Spleen (tissue), 11 donors: ENCODE measurements around the gene CIRBP. TPM values are rescaled to one million over a fixed set of nuclear protein-coding genes. Genes with fewer than 3 reads are reported as not detected.

Experiments
- DNase-seq: peaks from one replicate; pipeline ENCODE4 v3.0.0-alpha.2; 2020
- H3K27ac ChIP-seq, 8 donors: fragments of 200-600 bp; sonication (generic) in 7 of 8; 1 replicate in 4 of 8; 2 replicates in 4 of 8; pipeline versions ENCODE4 v1.5.0 to v1.8.0; 2016 to 2021; ENCODE audit warnings: inconsistent platforms in 4 of 8, mild to moderate bottlenecking in 4 of 8, moderate library complexity in 1 of 8
- H3K27me3 ChIP-seq, 7 donors: fragments of 200-600 bp; sonication (generic) in 6 of 7; replicated peaks in 1 of 7; 1 replicate in 4 of 7; 2 replicates in 3 of 7; pipeline versions ENCODE4 v1.5.0 to v1.8.0; 2016 to 2021; ENCODE audit warnings: inconsistent platforms in 3 of 7, mild to moderate bottlenecking in 1 of 7
- H3K36me3 ChIP-seq, 6 donors: fragments of 200-600 bp; sonication (generic) in 5 of 6; 1 replicate in 4 of 6; 2 replicates in 2 of 6; pipeline versions ENCODE4 v1.5.0 to v1.8.0; 2016 to 2021; ENCODE audit warnings: inconsistent platforms in 2 of 6
- H3K4me1 ChIP-seq, 6 donors: fragments of 200-600 bp; sonication (generic) in 5 of 6; 1 replicate in 3 of 6; 2 replicates in 3 of 6; pipeline versions ENCODE4 v1.5.0 to v1.8.0; 2016 to 2021; ENCODE audit warnings: inconsistent platforms in 3 of 6
- H3K4me3 ChIP-seq, 8 donors: fragments of 200-600 bp; sonication (generic) in 7 of 8; 1 replicate in 4 of 8; 2 replicates in 4 of 8; pipeline versions ENCODE4 v1.5.0 to v1.8.0; 2016 to 2021; ENCODE audit warnings: inconsistent platforms in 4 of 8, mild to moderate bottlenecking in 4 of 8, moderate library complexity in 2 of 8
- H3K9me3 ChIP-seq, 8 donors: fragments of 200-600 bp; sonication (generic) in 7 of 8; 1 replicate in 4 of 8; 2 replicates in 4 of 8; pipeline versions ENCODE4 v1.5.0 to v1.8.0; 2016 to 2021; ENCODE audit warnings: inconsistent platforms in 4 of 8
- CTCF ChIP-seq, 11 experiments: fragments of 200-600 bp in 7 of 11; fragments of 450-650 bp in 4 of 11; sonication (generic) in 4 of 11; IDR thresholded peaks in 8 of 11; conservative IDR thresholded peaks in 3 of 11; 1 replicate in 7 of 11; 2 replicates in 4 of 11; pipeline versions ENCODE4 v1.4.0 to v1.8.0; 2016 to 2021; ENCODE audit warnings: antibody characterized with exemption in 11 of 11, inconsistent platforms in 4 of 11, mild to moderate bottlenecking in 1 of 11
- POLR2A ChIP-seq, 3 donors: fragments of 450-650 bp; IDR thresholded peaks; one replicate each; pipeline ENCODE4 v1.5.1; 2017; ENCODE audit warnings: antibody characterized with exemption in 3 of 3, mild to moderate bottlenecking in 1 of 3
- POLR2AphosphoS5 ChIP-seq, 3 donors: sonication (generic); formaldehyde crosslinking; IDR thresholded peaks; one replicate each; pipeline ENCODE4 v1.5.1; 2017; ENCODE audit warnings: antibody characterized with exemption in 3 of 3
- WGBS, 5 donors: extraction: QIAGEN DNeasy Blood & Tissue Kit in 3 of 5; methylation state at CpG; one replicate each; pipeline versions ENCODE4 v1.1.5 to v1.1.7; 2013 to 2018; 5-methylcytosine and 5-hydroxymethylcytosine counted together
- intact Hi-C: fragments of 100-400 bp; cut with DNase I; formaldehyde crosslinking; loops from one replicate; pipeline ENCODE4 v1.15.0; 2023; ENCODE audit warnings: low total_unique reads
- polyA plus RNA-seq, 3 donors: library from polyadenylated mRNA; stranded (reverse); fragments of 200-250 nt; gene quantifications; one replicate each; pipeline ENCODE4 v1.2.1, GENCODE V29; 2013
- total RNA-seq, 7 donors: library from RNA; depleted of rRNA in 3 of 7; stranded (reverse); fragments of >200 nt in 3 of 7; fragmentation: NEBNext Ultra II Directional in 4 of 7; extraction: Animal tissue kit (Norgen Biotek cat#: 25700) in 4 of 7; gene quantifications; one replicate each; pipeline versions ENCODE4 v1.1.0 to v1.2.1, GENCODE V29; 2016 to 2021
- donor health status: healthy with polysubstance abuse.
- donor health status: DM: no; HTN: no; CAD: no; lungs with moderate emphysema.
- donor health status: DM: no; HTN: no; CAD: no.
- donor health status: Bipolar disorder and iron deficiency.
- donor health status: healthy.
- donor health status: DM: no; HTN: no; CAD: no.
- donor health status: DM: yes; HTN: yes; CAD: no.

Gene CIRBP
- total and polyA plus RNA-seq, 10 donors = 333 to 894 (median 516) TPM

GRCh38 chr19:1220976-1221903 is 47.9 kb upstream of the CIRBP start:
- no peak overlapping the region for H3K4me3 ChIP-seq
- peak overlapping the region in 4 of 8 donors; percentile 27 to 55 (median 38) for H3K27ac ChIP-seq
- H3K36me3 ChIP-seq = peaks cover 0 to 97% (median 62%) of the 10 kb centered on the region in 6 donors
- H3K4me1 ChIP-seq = peaks cover 8 to 71% (median 47%) of the 10 kb centered on the region in 6 donors
- TF ChIP-seq CTCF (IDR thresholded peaks at IDR 0.05 in 8 of 11, conservative IDR thresholded peaks at IDR 0.05 in 3 of 11) (peak; percentile 34 to 88 (median 76)), POLR2AphosphoS5 (IDR thresholded peaks at IDR 0.05) (peak; percentile 61 to 82 (median 68)), POLR2A (IDR thresholded peaks at IDR 0.05) (no peak)
- DNase-seq = no peak
- H3K27me3 ChIP-seq = no peaks in the 10 kb centered on the region
- H3K9me3 ChIP-seq = no peaks in the 10 kb centered on the region
- intact Hi-C loops = no loop called here
- WGBS, 5 donors = 77 to 82% (median 81%) methylated on average over 25 to 38 of the region's 38 CpGs

- intact Hi-C loops = no loop called here
- Histone ChIP-seq H3K9me3 (no peaks in the 10 kb centered on the region), H3K36me3 (peaks cover 0 to 97% (median 67%) of the 10 kb centered on the region in 6 donors), H3K27ac (peak overlapping the region in 4 of 8 donors; percentile 27 to 55 (median 38)), H3K27me3 (no peaks in the 10 kb centered on the region), H3K4me3 (no peak overlapping the region), H3K4me1 (peaks cover 8 to 65% (median 41%) of the 10 kb centered on the region in 6 donors)
- 85 to 94% (median 92%) methylated on average over 16 to 22 of the region's 22 CpGs for WGBS, 5 donors
- TF ChIP-seq POLR2AphosphoS5 (IDR thresholded peaks at IDR 0.05) (peak in 1 of 3 donors; percentile 0), CTCF (IDR thresholded peaks at IDR 0.05 in 8 of 11, conservative IDR thresholded peaks at IDR 0.05 in 3 of 11) (no peak)
- no peak for DNase-seq
Observed at GRCh38 chr19:1221904-1222255, 47.3 kb upstream of the CIRBP start.

GRCh38 chr19:1222394-1222793 is 46.7 kb upstream of the CIRBP start:
- 88 to 93% (median 90%) methylated on average over 12 to 14 of the region's 14 CpGs for WGBS, 5 donors
- DNase-seq = no peak
- TF ChIP-seq POLR2A (IDR thresholded peaks at IDR 0.05) (no peak), CTCF (IDR thresholded peaks at IDR 0.05 in 8 of 11, conservative IDR thresholded peaks at IDR 0.05 in 3 of 11) (no peak), POLR2AphosphoS5 (IDR thresholded peaks at IDR 0.05) (no peak)
- intact Hi-C loops = no loop called here
- no peak overlapping the region for H3K4me3 ChIP-seq
- no peaks in the 10 kb centered on the region for H3K9me3 ChIP-seq
- peaks cover 8 to 60% (median 39%) of the 10 kb centered on the region in 6 donors for H3K4me1 ChIP-seq
- H3K27ac ChIP-seq = peak overlapping the region in 2 of 8 donors; percentile 41 to 55
- no peaks in the 10 kb centered on the region for H3K27me3 ChIP-seq
- peaks cover 0 to 97% (median 72%) of the 10 kb centered on the region in 6 donors for H3K36me3 ChIP-seq
